Hepatocyte (in vitro differentiated cells): ENCODE results near the gene CRB3. TPM values are rescaled to one million over a fixed set of nuclear protein-coding genes. Genes with fewer than 3 reads are reported as not detected.

ENCODE experiments used
- DNase-seq: peaks from one replicate; pipeline ENCODE4 v3.0.0-alpha.2; 2016; ENCODE audit warnings: low spot score
- H2AFZ ChIP-seq: fragments of 200-600 bp; sonication (generic); 2 replicates; pipeline ENCODE4 v1.6.0; 2016; ENCODE audit warnings: antibody characterized with exemption, mild to moderate bottlenecking
- H3K27ac ChIP-seq: fragments of 200-600 bp; sonication (generic); 2 replicates; pipeline ENCODE4 v1.5.1; 2016; ENCODE audit warnings: mild to moderate bottlenecking
- H3K27me3 ChIP-seq: fragments of 200-600 bp; sonication (generic); 2 replicates; pipeline ENCODE4 v1.6.1; 2016
- H3K36me3 ChIP-seq: fragments of 200-600 bp; sonication (generic); replicated peaks from 2 replicates; pipeline ENCODE4 v1.5.1; 2016; ENCODE audit warnings: low read depth; ENCODE audit not compliant: insufficient read depth
- H3K4me1 ChIP-seq: fragments of 200-600 bp; sonication (generic); 2 replicates; pipeline ENCODE4 v1.5.1; 2016; ENCODE audit warnings: mild to moderate bottlenecking, moderate library complexity; ENCODE audit not compliant: insufficient read depth
- H3K4me2 ChIP-seq: fragments of 200-600 bp; sonication (generic); 2 replicates; pipeline ENCODE4 v1.6.0; 2016
- H3K4me3 ChIP-seq: fragments of 200-600 bp; sonication (generic); 2 replicates; pipeline ENCODE4 v1.5.1; 2016; ENCODE audit warnings: mild to moderate bottlenecking
- H3K79me2 ChIP-seq: fragments of 200-600 bp; sonication (generic); 2 replicates; pipeline ENCODE4 v1.6.0; 2017; ENCODE audit warnings: mild to moderate bottlenecking
- H3K9me2 ChIP-seq: fragments of 200-600 bp; sonication (generic); replicated peaks from 2 replicates; pipeline ENCODE4 v1.6.0; 2017; ENCODE audit warnings: mild to moderate bottlenecking; ENCODE audit not compliant: insufficient read depth
- H3K9me3 ChIP-seq: fragments of 200-600 bp; sonication (generic); 2 replicates; pipeline ENCODE4 v1.5.1; 2016; ENCODE audit warnings: low read depth, mild to moderate bottlenecking
- H4K20me1 ChIP-seq: fragments of 200-600 bp; sonication (generic); 2 replicates; pipeline ENCODE4 v1.6.0; 2016; ENCODE audit warnings: mild to moderate bottlenecking; ENCODE audit not compliant: insufficient read depth, poor library complexity, severe bottlenecking
- CTCF ChIP-seq: fragments of 200-600 bp; sonication (generic); IDR thresholded peaks from 2 replicates; pipeline ENCODE4 v1.5.1; 2016; ENCODE audit warnings: antibody characterized with exemption, mild to moderate bottlenecking; ENCODE audit not compliant: poor library complexity
- EZH2 ChIP-seq: fragments of 200-600 bp; sonication (generic); IDR thresholded peaks from 2 replicates; pipeline ENCODE4 v1.6.1; 2016; ENCODE audit warnings: antibody characterized with exemption, mild to moderate bottlenecking, borderline replicate concordance
- EZH2phosphoT487 ChIP-seq: fragments of 200-600 bp; sonication (generic); IDR thresholded peaks from one replicate; pipeline ENCODE4 v1.6.1; 2018; ENCODE audit warnings: antibody characterized with exemption, mild to moderate bottlenecking, low read depth, moderate library complexity; ENCODE audit not compliant: unreplicated experiment, severe bottlenecking
- WGBS: methylation state at CpG from one replicate; pipeline ENCODE4 v1.1.6; 2016; ENCODE audit warnings: low lambda C conversion rate; ENCODE audit errors: missing lambda C conversion rate; 5-methylcytosine and 5-hydroxymethylcytosine counted together
- polyA plus RNA-seq: library from polyadenylated mRNA; unstranded; fragments of >200 nt; fragmentation: Nextera tagmentation; extraction: Ambion mirVana; gene quantifications from 2 replicates; pipeline ENCODE4 v1.2.1, GENCODE V29; 2016
- total RNA-seq: library from RNA; depleted of rRNA; stranded (reverse); fragments of >200 nt; gene quantifications from 2 replicates; pipeline ENCODE4 v1.2.3, GENCODE V29; 2014

Gene CRB3
- total and polyA plus RNA-seq, 2 experiments from 2014 or later, result 42.5 to 71.4 TPM

GRCh38 chr19:6429419-6430221, 34.5 kb upstream of the CRB3 start:
- no peak overlapping the region for H3K4me3 ChIP-seq
- H3K4me1 ChIP-seq, result no peaks in the 10 kb centered on the region
- no peaks in the 10 kb centered on the region for H3K79me2 ChIP-seq
- TF ChIP-seq EZH2phosphoT487, result no peak
- 76% methylated on average over 10 of the region's 20 CpGs for WGBS
- no peak for DNase-seq
- H3K9me2 ChIP-seq, result no peaks in the 10 kb centered on the region
- H3K27me3 ChIP-seq, result no peaks in the 10 kb centered on the region
- no peak overlapping the region for H2AFZ ChIP-seq
- no peaks in the 10 kb centered on the region for H3K36me3 ChIP-seq
- H4K20me1 ChIP-seq, result no peaks in the 10 kb centered on the region
- no peak overlapping the region for H3K27ac ChIP-seq
- H3K9me3 ChIP-seq, result no peaks in the 10 kb centered on the region
- H3K4me2 ChIP-seq, result no peak overlapping the region

- Histone ChIP-seq H3K27me3 (no peaks in the 10 kb centered on the region), H3K27ac (no peak overlapping the region), H4K20me1 (no peaks in the 10 kb centered on the region), H2AFZ (no peak overlapping the region), H3K4me2 (no peak overlapping the region), H3K36me3 (no peaks in the 10 kb centered on the region), H3K9me3 (no peaks in the 10 kb centered on the region), H3K4me3 (no peak overlapping the region), H3K79me2 (no peaks in the 10 kb centered on the region), H3K4me1 (no peaks in the 10 kb centered on the region), H3K9me2 (no peaks in the 10 kb centered on the region)
- TF ChIP-seq CTCF (no peak), EZH2phosphoT487 (no peak), EZH2 (no peak)
- DNase-seq, result no peak
- WGBS, result 96% methylated on average over 11 of the region's 11 CpGs
These were observed 32.2 kb upstream of the CRB3 start for GRCh38 chr19:6431891-6432290.

GRCh38 chr19:6433165-6433564, 30.9 kb upstream of the CRB3 start:
- TF ChIP-seq EZH2, result no peak
- no peak for TF ChIP-seq CTCF
- TF ChIP-seq EZH2phosphoT487, result no peak
- Histone ChIP-seq H3K9me2 (no peaks in the 10 kb centered on the region), H4K20me1 (no peaks in the 10 kb centered on the region), H3K4me1 (no peaks in the 10 kb centered on the region), H2AFZ (no peak overlapping the region), H3K4me3 (no peak overlapping the region), H3K79me2 (no peaks in the 10 kb centered on the region), H3K36me3 (no peaks in the 10 kb centered on the region), H3K27me3 (no peaks in the 10 kb centered on the region), H3K27ac (no peak overlapping the region), H3K9me3 (no peaks in the 10 kb centered on the region), H3K4me2 (no peak overlapping the region)
- DNase-seq, result no peak
- WGBS, result 82% methylated on average over 11 of the region's 11 CpGs

- Histone ChIP-seq H3K27ac (no peak within 1 kb of the TSS), H3K27me3 (no peaks in the 10 kb centered on the region), H4K20me1 (no peaks in the 10 kb centered on the region), H3K9me3 (no peaks in the 10 kb centered on the region), H3K4me1 (no peaks in the 10 kb centered on the region), H3K4me2 (no peak within 1 kb of the TSS), H3K79me2 (no peaks in the 10 kb centered on the region), H3K9me2 (no peaks in the 10 kb centered on the region), H3K36me3 (no peaks in the 10 kb centered on the region), H2AFZ (no peak within 1 kb of the TSS), H3K4me3 (no peak within 1 kb of the TSS)
- no peak for TF ChIP-seq CTCF
- TF ChIP-seq EZH2phosphoT487, result no peak
- TF ChIP-seq EZH2, result no peak
- 96% methylated on average over 10 of the region's 10 CpGs for WGBS
- no peak for DNase-seq
These were observed 30.4 kb upstream of the CRB3 start, which contains the start of gene SLC25A41 for GRCh38 chr19:6433663-6434062. SLC25A41 (minus strand) TSS chr19:6433763; CDS start chr19:6433693, 70 bp downstream.
